C4-2B (cell line): ENCODE measurements around the gene TMEM79.

Experiments used
- ZFX ChIP-seq: fragments of 450-650 bp; IDR thresholded peaks from 2 replicates; pipeline ENCODE4 v1.6.1; 2017
- TF ChIP-seq, protein P1 (sequence below): fragments of 450-650 bp; conservative IDR thresholded peaks from 2 replicates; pipeline ENCODE4 v1.5.1; 2017; ENCODE audit warnings: mild to moderate bottlenecking

DNA sequence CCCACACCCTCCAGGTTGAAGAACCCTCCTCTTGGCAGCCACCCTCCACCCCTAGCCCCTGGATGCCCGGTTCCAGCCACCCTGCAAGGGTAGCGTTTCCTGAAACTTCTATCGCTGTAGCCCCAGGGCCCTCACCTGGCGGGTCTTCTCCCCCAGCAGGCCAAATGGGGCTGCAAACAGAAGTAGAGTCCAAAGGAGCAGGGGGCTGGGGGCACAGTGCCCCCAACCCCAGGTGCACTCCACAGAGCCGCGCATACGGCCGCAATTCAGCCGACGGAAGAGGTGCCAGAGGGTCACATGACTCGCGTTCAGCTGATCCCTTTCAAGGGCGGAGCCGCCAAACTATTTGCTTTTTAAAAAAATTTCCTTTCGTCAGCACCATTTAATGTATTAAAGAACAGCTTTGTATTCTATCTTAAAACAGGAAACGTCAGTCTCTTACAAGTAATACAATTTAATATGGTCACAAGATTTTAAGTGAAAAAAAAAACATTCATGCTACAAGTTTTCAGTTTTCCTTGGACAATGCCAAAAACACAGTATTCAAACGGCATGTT is 11.3 kb downstream of the TMEM79 start, which contains the start of gene GLMP:
- TF ChIP-seq, protein P1, sequence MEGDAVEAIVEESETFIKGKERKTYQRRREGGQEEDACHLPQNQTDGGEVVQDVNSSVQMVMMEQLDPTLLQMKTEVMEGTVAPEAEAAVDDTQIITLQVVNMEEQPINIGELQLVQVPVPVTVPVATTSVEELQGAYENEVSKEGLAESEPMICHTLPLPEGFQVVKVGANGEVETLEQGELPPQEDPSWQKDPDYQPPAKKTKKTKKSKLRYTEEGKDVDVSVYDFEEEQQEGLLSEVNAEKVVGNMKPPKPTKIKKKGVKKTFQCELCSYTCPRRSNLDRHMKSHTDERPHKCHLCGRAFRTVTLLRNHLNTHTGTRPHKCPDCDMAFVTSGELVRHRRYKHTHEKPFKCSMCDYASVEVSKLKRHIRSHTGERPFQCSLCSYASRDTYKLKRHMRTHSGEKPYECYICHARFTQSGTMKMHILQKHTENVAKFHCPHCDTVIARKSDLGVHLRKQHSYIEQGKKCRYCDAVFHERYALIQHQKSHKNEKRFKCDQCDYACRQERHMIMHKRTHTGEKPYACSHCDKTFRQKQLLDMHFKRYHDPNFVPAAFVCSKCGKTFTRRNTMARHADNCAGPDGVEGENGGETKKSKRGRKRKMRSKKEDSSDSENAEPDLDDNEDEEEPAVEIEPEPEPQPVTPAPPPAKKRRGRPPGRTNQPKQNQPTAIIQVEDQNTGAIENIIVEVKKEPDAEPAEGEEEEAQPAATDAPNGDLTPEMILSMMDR = no peak
- no peak for TF ChIP-seq ZFX
